PC-3 (cell line): ENCODE results near the gene CLMP.

Source experiments
- CTCF ChIP-seq: fragments of 300-600 bp; sonication (generic); conservative IDR thresholded peaks from 2 replicates; pipeline ENCODE4 v1.5.1; 2017; ENCODE audit warnings: antibody characterized with exemption, low read depth, mild to moderate bottlenecking, low read length
- EZH2 ChIP-seq: fragments of 300-600 bp; sonication (generic); IDR thresholded peaks from one replicate; pipeline ENCODE4 v1.6.1; 2017; ENCODE audit warnings: antibody characterized with exemption, mild to moderate bottlenecking, low read length; ENCODE audit not compliant: unreplicated experiment
- EZH2phosphoT487 ChIP-seq: fragments of 300-600 bp; sonication (generic); IDR thresholded peaks from 2 replicates; pipeline ENCODE4 v1.6.1; 2018; ENCODE audit warnings: mild to moderate bottlenecking, antibody characterized with exemption, low read length, borderline replicate concordance

GRCh38 chr11:123174196-123175183, 20.6 kb downstream of the CLMP start:
- TF ChIP-seq CTCF (no peak), EZH2 (no peak), EZH2phosphoT487 (no peak)
